KG1 (cell line): ENCODE measurements around the gene RFXAP.
"Not testable (repeated sequence)": the region's sequence is repeated elsewhere in the genome, so short reads cannot be mapped to it uniquely, and the experiment has no call there.

ENCODE experiments used
- DNase-seq: peaks from one replicate; lab custom pipeline; 2025; lab: John Stamatoyannopoulos, UW

The RFXAP gene

DNA sequence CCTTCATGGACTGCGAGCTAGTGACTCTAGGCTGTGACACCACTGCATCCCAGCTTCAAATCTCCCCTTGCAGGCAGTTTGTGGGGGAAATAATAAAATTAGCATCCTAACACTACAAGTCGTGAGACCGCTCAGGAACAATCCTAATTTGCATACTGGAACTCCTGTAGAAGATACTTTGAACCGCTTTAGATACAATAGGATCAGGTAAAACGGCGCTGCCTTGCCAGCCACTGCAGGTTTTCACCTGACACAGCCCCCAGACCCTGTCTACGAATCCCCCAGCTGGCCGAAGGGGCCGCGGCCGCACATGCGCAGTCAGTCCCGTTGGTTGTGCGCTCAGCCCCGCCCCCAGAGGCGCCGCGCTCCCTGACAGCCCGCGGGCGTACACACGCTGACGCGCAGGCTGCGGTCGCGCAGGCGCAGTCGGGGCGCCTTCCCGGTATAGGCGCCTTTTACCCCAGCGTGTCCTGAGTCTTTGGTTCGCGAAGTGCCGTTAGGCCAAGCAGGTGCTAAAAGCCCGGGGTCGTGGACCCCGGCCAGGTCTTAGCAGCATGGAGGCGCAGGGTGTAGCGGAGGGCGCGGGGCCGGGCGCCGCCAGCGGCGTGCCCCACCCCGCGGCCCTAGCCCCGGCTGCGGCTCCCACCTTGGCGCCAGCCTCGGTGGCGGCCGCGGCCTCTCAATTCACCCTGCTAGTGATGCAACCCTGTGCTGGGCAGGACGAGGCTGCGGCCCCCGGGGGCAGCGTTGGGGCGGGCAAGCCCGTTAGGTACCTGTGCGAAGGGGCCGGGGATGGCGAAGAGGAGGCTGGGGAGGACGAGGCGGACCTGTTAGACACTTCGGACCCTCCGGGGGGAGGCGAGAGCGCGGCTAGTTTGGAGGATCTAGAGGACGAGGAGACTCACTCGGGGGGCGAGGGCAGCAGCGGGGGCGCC, at the start of gene RFXAP:
RFXAP (plus strand) TSS at position 419 of the 935 bp plus-strand sequence; CDS start at position 555, 136 bp downstream.
- peak; percentile 70 for DNase-seq

GRCh38 chr13:36769545-36769944, 49.5 kb upstream of the RFXAP start:
- DNase-seq: no peak

DNA sequence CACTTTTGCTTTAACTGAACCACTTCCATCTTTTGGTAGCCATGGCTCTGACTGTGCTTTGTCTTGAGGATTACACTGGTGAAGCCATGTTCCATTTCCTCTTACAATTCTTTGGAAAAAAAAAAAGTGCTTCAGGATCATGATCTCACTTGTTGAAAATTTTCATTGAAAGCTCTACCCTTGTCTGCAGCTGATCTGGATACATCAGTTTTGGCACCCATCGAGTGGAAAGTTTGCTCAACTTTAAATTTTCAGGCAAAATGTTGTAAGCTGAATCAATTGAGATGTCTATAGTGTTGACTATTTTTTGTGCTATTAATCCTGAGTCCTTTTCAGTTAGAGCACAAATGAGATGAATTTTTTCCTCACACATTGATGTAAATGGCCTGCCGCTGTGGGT, 48.3 kb upstream of the RFXAP start:
- no peak for DNase-seq

GRCh38 chr13:36772853-36773252, 46.2 kb upstream of the RFXAP start:
- no peak for DNase-seq

DNA sequence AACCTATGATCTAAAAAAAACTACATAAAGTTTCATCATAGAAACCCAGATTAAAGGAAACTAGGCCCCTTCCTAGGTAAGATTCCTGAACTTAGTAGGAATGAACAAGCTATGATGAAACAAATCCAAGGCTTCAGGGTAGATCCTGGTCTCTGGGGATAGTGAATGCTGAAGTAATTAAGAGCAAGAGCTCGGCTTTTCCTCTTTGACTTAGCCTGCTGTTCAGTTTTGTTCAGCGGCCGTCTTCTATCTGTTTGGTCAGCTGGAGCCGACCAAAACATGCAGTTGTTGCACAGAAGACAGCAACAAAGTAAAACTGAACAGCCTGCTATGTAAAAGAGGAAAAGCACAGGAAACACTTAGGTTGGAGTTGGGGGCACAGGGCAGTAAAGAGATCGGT, 44.1 kb upstream of the RFXAP start:
- DNase-seq: no peak

GRCh38 chr13:36776175-36776574, 42.8 kb upstream of the RFXAP start:
- no peak for DNase-seq

DNA sequence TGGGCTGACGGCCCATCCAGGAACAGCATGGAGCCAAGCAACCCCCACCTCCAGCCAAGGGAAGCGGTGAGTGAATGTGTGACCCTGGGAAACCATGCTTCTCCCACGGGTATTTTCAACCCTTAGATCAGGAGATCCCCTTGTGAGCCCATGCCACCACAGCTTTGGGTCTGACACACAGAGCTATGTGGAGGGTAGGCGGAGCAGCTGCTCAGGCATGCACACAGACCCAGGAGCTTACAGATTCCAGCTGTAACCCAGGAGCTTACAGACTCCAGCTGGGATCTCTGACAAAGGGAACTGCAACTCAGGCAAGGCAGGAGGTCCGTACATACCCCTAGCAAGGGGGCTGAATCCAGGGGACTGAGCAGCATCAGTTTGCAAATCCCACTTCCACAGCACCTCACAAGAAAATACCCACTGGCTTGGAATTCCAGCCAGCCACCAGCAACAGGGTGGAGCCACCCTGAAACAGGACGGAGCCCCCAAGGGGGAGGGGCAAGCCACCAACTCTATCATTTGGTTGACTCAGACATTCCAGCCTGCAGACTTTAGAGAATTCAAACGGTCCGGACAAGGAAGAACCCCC, 40.8 kb upstream of the RFXAP start:
- no peak for DNase-seq

- DNase-seq: no peak
These were observed 35.1 kb upstream of the RFXAP start for GRCh38 chr13:36783890-36784289.

GRCh38 chr13:36786175-36786574, 32.8 kb upstream of the RFXAP start:
- not testable (repeated sequence) for DNase-seq

- DNase-seq: no peak
These were observed 31.8 kb upstream of the RFXAP start for GRCh38 chr13:36787181-36787580.

- no peak for DNase-seq
These were observed 30.7 kb upstream of the RFXAP start for GRCh38 chr13:36788276-36788675.

GRCh38 chr13:36789061-36789460, 30.0 kb upstream of the RFXAP start:
- no peak for DNase-seq

DNA sequence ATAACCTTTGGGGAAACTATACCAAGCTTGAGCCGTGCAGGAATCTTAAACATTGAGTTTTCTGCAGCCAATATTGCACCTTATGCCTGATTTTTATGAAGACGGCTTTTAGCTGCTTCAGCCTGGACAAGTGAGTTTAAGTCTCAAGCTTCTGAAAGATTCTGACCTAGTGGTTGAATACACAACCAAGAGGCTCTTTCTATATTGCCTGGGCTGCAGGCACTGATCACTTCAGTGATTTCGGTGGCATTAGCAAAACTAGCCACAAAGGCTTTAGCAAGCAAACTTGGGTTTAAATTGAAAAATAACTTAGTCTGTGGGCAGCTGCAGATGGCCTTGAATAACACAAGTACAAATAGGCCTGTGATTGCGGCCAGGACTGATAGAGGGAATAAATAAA, 29.3 kb upstream of the RFXAP start:
- no peak for DNase-seq

DNA sequence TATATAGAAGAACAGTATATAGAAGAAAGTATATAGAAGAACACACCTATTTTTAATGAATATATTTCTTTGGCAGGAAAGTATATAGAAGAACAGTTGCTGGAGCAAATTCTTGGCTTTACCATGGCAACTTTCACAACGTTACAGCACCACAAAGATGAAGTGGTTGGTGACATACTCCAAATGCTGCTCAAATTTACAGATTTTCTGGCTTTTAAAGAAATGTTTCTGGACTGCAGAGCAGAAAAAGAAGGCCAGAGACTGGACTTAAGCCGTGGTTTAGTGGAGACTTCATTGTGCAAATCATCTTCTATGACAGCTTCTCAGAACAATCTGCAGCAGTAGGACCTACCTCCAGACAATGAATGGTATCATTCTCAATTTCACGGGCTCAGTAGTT, 24.3 kb upstream of the RFXAP start:
- no peak for DNase-seq

GRCh38 chr13:36795463-36795862, 23.6 kb upstream of the RFXAP start:
- DNase-seq: no peak

- no peak for DNase-seq
These were observed 23.0 kb upstream of the RFXAP start for GRCh38 chr13:36796052-36796451.

DNA sequence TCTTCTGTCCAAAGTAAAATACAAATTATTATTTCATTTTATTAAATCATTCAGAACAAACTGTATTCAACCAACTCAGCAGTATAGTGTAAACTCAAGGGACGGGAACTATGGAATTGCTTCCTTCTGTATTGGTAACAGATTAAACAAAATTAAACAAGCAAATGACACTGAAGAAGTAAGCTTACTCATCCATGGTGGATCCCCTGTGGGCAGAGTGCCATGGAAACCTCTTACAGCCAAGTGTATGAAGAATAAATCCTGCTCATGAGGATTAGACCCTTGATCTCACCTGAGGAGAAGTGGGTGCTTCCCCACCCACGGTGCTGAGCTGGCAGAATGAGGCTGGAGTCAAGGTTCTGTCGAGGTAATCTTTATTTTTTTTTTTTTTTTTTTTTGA, 18.0 kb upstream of the RFXAP start:
- DNase-seq: no peak

DNA sequence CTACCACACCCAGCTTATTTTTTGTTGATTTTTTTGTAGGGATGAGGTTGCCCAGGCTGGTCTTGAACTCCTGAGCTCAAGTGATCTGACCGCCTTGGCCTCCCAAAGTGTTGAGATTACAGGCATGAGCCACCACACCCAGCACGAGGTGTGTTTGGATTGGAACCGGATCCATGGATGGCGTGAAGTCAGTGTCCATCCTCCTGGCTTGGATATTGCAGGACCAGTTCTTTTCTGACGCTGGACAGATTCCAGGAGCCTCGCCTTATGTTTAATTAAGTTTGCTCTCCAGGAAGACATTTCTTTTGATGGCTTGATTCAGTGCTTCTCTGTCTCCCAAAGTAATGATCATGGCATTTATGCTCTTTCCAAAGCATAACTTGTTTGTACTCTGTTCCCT, 14.4 kb upstream of the RFXAP start:
- DNase-seq: no peak

- DNase-seq: no peak
These were observed 12.9 kb upstream of the RFXAP start for GRCh38 chr13:36806102-36806501.

- no peak for DNase-seq
These were observed 11.4 kb upstream of the RFXAP start for GRCh38 chr13:36807616-36808015.

DNA sequence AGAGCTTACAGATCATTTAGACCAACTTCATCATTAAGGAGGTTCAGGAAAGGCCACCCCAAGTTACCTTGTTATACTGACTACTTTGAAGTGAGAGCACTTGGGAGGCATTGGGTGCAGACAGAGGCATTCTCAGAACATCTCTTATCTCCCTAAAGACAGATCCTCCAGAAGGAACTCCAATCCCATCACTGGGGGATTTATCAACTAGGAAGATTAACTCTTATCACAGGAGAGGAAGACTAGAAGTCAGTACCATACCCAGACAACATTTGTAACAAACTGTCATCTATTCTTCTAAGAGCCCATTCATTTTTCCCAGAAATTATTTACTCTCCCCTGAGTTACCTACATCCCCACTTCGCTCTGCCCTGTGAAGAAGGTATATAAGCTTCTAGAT, 5.8 kb upstream of the RFXAP start:
- no peak for DNase-seq

- DNase-seq: no peak
These were observed 4.6 kb upstream of the RFXAP start for GRCh38 chr13:36814465-36814864.

GRCh38 chr13:36815062-36815461, 4.0 kb upstream of the RFXAP start:
- no peak for DNase-seq
